SK-N-SH (cell line): ENCODE data around the gene HIRA. TPM values are rescaled to one million over a fixed set of nuclear protein-coding genes. Genes with fewer than 3 reads are reported as not detected.

Experiments
- CTCF ChIA-PET: fragments of 300-600, 350-600 bp; formaldehyde crosslinking; extraction: SDS; loops from one replicate; lab custom pipeline; 2021; lab: Yijun Ruan, JAX
- POLR2A ChIA-PET: fragments of 350-600 bp; sonication (Branson Sonifier 250); formaldehyde crosslinking; extraction: SDS; loops from one replicate; lab custom pipeline; 2020; ENCODE audit warnings: antibody characterized with exemption, inconsistent platforms; lab: Yijun Ruan, JAX
- DNase-seq: peaks from one replicate; pipeline ENCODE4 v3.0.0; 2012
- H2AFZ ChIP-seq: fragments of 200-600 bp; sonication (generic); 2 replicates; pipeline ENCODE4 v1.8.1; 2016; ENCODE audit warnings: antibody characterized with exemption, mild to moderate bottlenecking, low read depth
- H3F3A ChIP-seq: fragments of 200-600 bp; sonication (generic); replicated peaks from 2 replicates; pipeline ENCODE3; 2016; ENCODE audit warnings: antibody characterized with exemption, mild to moderate bottlenecking; ENCODE audit not compliant: insufficient read depth
- H3K27ac ChIP-seq, 2 experiments: fragments of 200-500 bp in 1 of 2; fragments of 200-600 bp in 1 of 2; sonication (Bioruptor generic) in 1 of 2; sonication (generic), shearing (Covaris generic) in 1 of 2; 2 replicates each; pipeline versions ENCODE4 v1.5.1 to v1.6.1; 2014 to 2016; ENCODE audit warnings: low read depth in 2 of 2, inconsistent platforms in 1 of 2, low read length in 1 of 2, mild to moderate bottlenecking in 1 of 2, mixed read lengths in 1 of 2
- H3K27me3 ChIP-seq: fragments of 200-600 bp; sonication (generic), shearing (Covaris generic); 2 replicates; pipeline ENCODE4 v1.6.1; 2016; ENCODE audit warnings: mixed run types; ENCODE audit not compliant: insufficient read depth
- H3K36me3 ChIP-seq, 2 experiments: fragments of 200-500 bp in 1 of 2; fragments of 200-600 bp in 1 of 2; sonication (Bioruptor generic) in 1 of 2; sonication (generic) in 1 of 2; replicated peaks in 1 of 2; 2 replicates each; pipeline versions ENCODE3 to v1.5.1; 2014 to 2016; ENCODE audit warnings: low read length in 1 of 2, mild to moderate bottlenecking in 1 of 2; ENCODE audit not compliant: insufficient read depth in 2 of 2, control insufficient read depth in 1 of 2
- H3K4me1 ChIP-seq, 2 experiments: fragments of 200-500 bp in 1 of 2; fragments of 200-600 bp in 1 of 2; sonication (Bioruptor generic) in 1 of 2; sonication (generic), shearing (Covaris generic) in 1 of 2; 2 replicates each; pipeline versions ENCODE4 v1.5.1 to v1.6.1; 2014 to 2016; ENCODE audit warnings: low read depth in 1 of 2, low read length in 1 of 2, mixed run types in 1 of 2; ENCODE audit not compliant: insufficient read depth in 2 of 2, control insufficient read depth in 1 of 2
- H3K4me2 ChIP-seq: fragments of 200-600 bp; sonication (generic), shearing (Covaris generic); 2 replicates; pipeline ENCODE4 v1.6.1; 2017; ENCODE audit warnings: mixed run types
- H3K4me3 ChIP-seq, 2 experiments: fragments of 200-500 bp in 1 of 2; fragments of 200-600 bp in 1 of 2; sonication (Bioruptor generic) in 1 of 2; sonication (generic), shearing (Covaris generic) in 1 of 2; 2 replicates each; pipeline versions ENCODE4 v1.5.1 to v1.8.1; 2014 to 2016; ENCODE audit warnings: low read depth in 2 of 2, inconsistent platforms in 1 of 2, low read length in 1 of 2, mild to moderate bottlenecking in 1 of 2, mixed read lengths in 1 of 2, moderate library complexity in 1 of 2
- H3K79me2 ChIP-seq: fragments of 200-600 bp; sonication (generic); 2 replicates; pipeline ENCODE4 v1.8.1; 2017; ENCODE audit warnings: mild to moderate bottlenecking; ENCODE audit not compliant: insufficient read depth
- H3K9ac ChIP-seq: fragments of 200-600 bp; sonication (generic); 2 replicates; pipeline ENCODE4 v1.6.1; 2017; ENCODE audit warnings: mixed run types
- H3K9me2 ChIP-seq: fragments of 200-600 bp; sonication (generic); 2 replicates; pipeline ENCODE4 v1.6.1; 2017; ENCODE audit warnings: mixed run types
- H3K9me3 ChIP-seq: fragments of 200-600 bp; sonication (generic); 2 replicates; pipeline ENCODE4 v1.6.1; 2017; ENCODE audit warnings: mixed run types, mild to moderate bottlenecking, moderate library complexity
- H4K20me1 ChIP-seq: fragments of 200-600 bp; sonication (generic); 2 replicates; pipeline ENCODE4 v1.6.1; 2017; ENCODE audit warnings: mild to moderate bottlenecking, mixed run types; ENCODE audit not compliant: insufficient read depth
- ELF1 ChIP-seq: IDR thresholded peaks from 2 replicates; pipeline ENCODE4 v1.4.0; 2012
- EP300 ChIP-seq, 2 experiments: IDR thresholded peaks; 2 replicates each; pipeline versions ENCODE4 v1.4.0 to v1.6.1; 2012; ENCODE audit warnings: borderline replicate concordance in 1 of 2, low read depth in 1 of 2, low read length in 1 of 2
- EZH2phosphoT487 ChIP-seq: fragments of 200-600 bp; sonication (generic); IDR thresholded peaks from 2 replicates; pipeline ENCODE4 v1.6.1; 2017; ENCODE audit warnings: low read depth, mixed run types, mild to moderate bottlenecking, antibody characterized with exemption, moderate library complexity, borderline replicate concordance
- FOXJ3 ChIP-seq: sonication (generic); formaldehyde crosslinking; IDR thresholded peaks from 2 replicates; pipeline ENCODE4 v1.5.1; 2020; ENCODE audit warnings: mild to moderate bottlenecking, missing genetic modification reagents
- GABPA ChIP-seq: IDR thresholded peaks from 2 replicates; pipeline ENCODE4 v1.4.0; 2012; ENCODE audit warnings: low read depth, mild to moderate bottlenecking
- MXI1 ChIP-seq: IDR thresholded peaks from 2 replicates; pipeline ENCODE4 v1.6.1; 2012; ENCODE audit warnings: mild to moderate bottlenecking, low read depth, low read length, improper control_type of control experiment
- NFIC ChIP-seq: IDR thresholded peaks from 2 replicates; pipeline ENCODE4 v1.4.0; 2012; ENCODE audit warnings: borderline replicate concordance
- PBX3 ChIP-seq: IDR thresholded peaks from 2 replicates; pipeline ENCODE4; 2012
- RFX5 ChIP-seq: IDR thresholded peaks from 2 replicates; pipeline ENCODE4 v1.6.1; 2012; ENCODE audit warnings: mild to moderate bottlenecking, improper control_type of control experiment, low read length
- TCF12 ChIP-seq: IDR thresholded peaks from 2 replicates; pipeline ENCODE4 v1.4.0; 2012
- YY1 ChIP-seq: IDR thresholded peaks from 2 replicates; pipeline ENCODE4 v1.4.0; 2012; ENCODE audit warnings: low read depth, mild to moderate bottlenecking
- WGBS: methylation state at CpG from one replicate; pipeline ENCODE4 v1.1.6; 2017; ENCODE audit warnings: low lambda C conversion rate; 5-methylcytosine and 5-hydroxymethylcytosine counted together
- polyA plus RNA-seq, 3 experiments: library from polyadenylated mRNA; depleted of rRNA; stranded (reverse); fragments of >200 nt; gene quantifications; 2 replicates each; pipeline ENCODE4 v1.2.3, GENCODE V29; 2012
- TF ChIP-seq, protein P1 (sequence below): IDR thresholded peaks from 2 replicates; pipeline ENCODE4 v1.4.0; 2012; ENCODE audit warnings: low read depth, borderline replicate concordance
- TF ChIP-seq, protein P2 (sequence below): IDR thresholded peaks from 2 replicates; pipeline ENCODE4 v1.4.0; 2012; ENCODE audit warnings: low read depth, borderline replicate concordance
- TF ChIP-seq, protein P3 (sequence below): IDR thresholded peaks from 2 replicates; pipeline ENCODE4 v1.6.1; 2012; ENCODE audit warnings: mild to moderate bottlenecking, low read depth, low read length, moderate library complexity
- TF ChIP-seq, protein P4 (sequence below): fragments of 150-350 bp; IDR thresholded peaks from 2 replicates; pipeline ENCODE4 v1.6.1; 2016; ENCODE audit warnings: mild to moderate bottlenecking, low read depth, low read length

The HIRA gene
- polyA plus RNA-seq, 1 of the 3 experiments (the other 2 are of a cell fraction): 21.0 TPM

GRCh38 chr22:19454156-19454555 lies 22.6 kb upstream of the HIRA start:
- Histone ChIP-seq H3K27me3 (no peaks in the 10 kb centered on the region), H3K79me2 (no peaks in the 10 kb centered on the region), H3K4me2 (no peak overlapping the region), H3K27ac (no peak overlapping the region), H4K20me1 (no peaks in the 10 kb centered on the region), H3K4me1 (no peaks in the 10 kb centered on the region; a peak in 1 of 4 replicates)
- no peak for DNase-seq
- TF ChIP-seq, protein P1, sequence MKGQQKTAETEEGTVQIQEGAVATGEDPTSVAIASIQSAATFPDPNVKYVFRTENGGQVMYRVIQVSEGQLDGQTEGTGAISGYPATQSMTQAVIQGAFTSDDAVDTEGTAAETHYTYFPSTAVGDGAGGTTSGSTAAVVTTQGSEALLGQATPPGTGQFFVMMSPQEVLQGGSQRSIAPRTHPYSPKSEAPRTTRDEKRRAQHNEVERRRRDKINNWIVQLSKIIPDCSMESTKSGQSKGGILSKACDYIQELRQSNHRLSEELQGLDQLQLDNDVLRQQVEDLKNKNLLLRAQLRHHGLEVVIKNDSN: no peak
- TF ChIP-seq, all 33 proteins: peak for 0
- peaks cover 61 to 82% of the 10 kb centered on the region in 2 experiments for H3K36me3 ChIP-seq
- H3F3A ChIP-seq: peaks cover 9% of the 10 kb centered on the region
- CTCF ChIA-PET: no interaction called here
- no peak overlapping the region for H2AFZ ChIP-seq
- POLR2A ChIA-PET: no interaction called here
- H3K4me3 ChIP-seq: no peak overlapping the region
- H3K9me3 ChIP-seq: no peaks in the 10 kb centered on the region
- no peaks in the 10 kb centered on the region for H3K9me2 ChIP-seq
- 82% methylated on average over 6 of the region's 6 CpGs for whole genome bisulfite sequencing
- H3K9ac ChIP-seq: no peak overlapping the region

- H3K4me2 ChIP-seq: no peak overlapping the region
- H3K9me3 ChIP-seq: no peaks in the 10 kb centered on the region
- H4K20me1 ChIP-seq: no peaks in the 10 kb centered on the region
- no peaks in the 10 kb centered on the region for H3K27me3 ChIP-seq
- peaks cover 57 to 79% of the 10 kb centered on the region in 2 experiments for H3K36me3 ChIP-seq
- TF ChIP-seq YY1: no peak
- no peak for TF ChIP-seq MXI1
- TF ChIP-seq EP300 (IDR thresholded peaks at IDR 0.05; ENCODE audit: borderline replicate concordance in 1 of 2, low read depth in 1 of 2, low read length in 1 of 2): no peak
- no peak for TF ChIP-seq ELF1
- TF ChIP-seq NFIC: no peak
- TF ChIP-seq EZH2phosphoT487: no peak
- no peak for TF ChIP-seq PBX3
- TF ChIP-seq FOXJ3 (CRISPR knock-in tag): no peak
- TF ChIP-seq TCF12: no peak
- TF ChIP-seq, protein P2, sequence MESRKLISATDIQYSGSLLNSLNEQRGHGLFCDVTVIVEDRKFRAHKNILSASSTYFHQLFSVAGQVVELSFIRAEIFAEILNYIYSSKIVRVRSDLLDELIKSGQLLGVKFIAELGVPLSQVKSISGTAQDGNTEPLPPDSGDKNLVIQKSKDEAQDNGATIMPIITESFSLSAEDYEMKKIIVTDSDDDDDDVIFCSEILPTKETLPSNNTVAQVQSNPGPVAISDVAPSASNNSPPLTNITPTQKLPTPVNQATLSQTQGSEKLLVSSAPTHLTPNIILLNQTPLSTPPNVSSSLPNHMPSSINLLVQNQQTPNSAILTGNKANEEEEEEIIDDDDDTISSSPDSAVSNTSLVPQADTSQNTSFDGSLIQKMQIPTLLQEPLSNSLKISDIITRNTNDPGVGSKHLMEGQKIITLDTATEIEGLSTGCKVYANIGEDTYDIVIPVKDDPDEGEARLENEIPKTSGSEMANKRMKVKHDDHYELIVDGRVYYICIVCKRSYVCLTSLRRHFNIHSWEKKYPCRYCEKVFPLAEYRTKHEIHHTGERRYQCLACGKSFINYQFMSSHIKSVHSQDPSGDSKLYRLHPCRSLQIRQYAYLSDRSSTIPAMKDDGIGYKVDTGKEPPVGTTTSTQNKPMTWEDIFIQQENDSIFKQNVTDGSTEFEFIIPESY: no peak
- TF ChIP-seq, protein P3, sequence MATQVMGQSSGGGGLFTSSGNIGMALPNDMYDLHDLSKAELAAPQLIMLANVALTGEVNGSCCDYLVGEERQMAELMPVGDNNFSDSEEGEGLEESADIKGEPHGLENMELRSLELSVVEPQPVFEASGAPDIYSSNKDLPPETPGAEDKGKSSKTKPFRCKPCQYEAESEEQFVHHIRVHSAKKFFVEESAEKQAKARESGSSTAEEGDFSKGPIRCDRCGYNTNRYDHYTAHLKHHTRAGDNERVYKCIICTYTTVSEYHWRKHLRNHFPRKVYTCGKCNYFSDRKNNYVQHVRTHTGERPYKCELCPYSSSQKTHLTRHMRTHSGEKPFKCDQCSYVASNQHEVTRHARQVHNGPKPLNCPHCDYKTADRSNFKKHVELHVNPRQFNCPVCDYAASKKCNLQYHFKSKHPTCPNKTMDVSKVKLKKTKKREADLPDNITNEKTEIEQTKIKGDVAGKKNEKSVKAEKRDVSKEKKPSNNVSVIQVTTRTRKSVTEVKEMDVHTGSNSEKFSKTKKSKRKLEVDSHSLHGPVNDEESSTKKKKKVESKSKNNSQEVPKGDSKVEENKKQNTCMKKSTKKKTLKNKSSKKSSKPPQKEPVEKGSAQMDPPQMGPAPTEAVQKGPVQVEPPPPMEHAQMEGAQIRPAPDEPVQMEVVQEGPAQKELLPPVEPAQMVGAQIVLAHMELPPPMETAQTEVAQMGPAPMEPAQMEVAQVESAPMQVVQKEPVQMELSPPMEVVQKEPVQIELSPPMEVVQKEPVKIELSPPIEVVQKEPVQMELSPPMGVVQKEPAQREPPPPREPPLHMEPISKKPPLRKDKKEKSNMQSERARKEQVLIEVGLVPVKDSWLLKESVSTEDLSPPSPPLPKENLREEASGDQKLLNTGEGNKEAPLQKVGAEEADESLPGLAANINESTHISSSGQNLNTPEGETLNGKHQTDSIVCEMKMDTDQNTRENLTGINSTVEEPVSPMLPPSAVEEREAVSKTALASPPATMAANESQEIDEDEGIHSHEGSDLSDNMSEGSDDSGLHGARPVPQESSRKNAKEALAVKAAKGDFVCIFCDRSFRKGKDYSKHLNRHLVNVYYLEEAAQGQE: no peak
- TF ChIP-seq, protein P1: no peak
- TF ChIP-seq RFX5: no peak
- TF ChIP-seq, protein P4, sequence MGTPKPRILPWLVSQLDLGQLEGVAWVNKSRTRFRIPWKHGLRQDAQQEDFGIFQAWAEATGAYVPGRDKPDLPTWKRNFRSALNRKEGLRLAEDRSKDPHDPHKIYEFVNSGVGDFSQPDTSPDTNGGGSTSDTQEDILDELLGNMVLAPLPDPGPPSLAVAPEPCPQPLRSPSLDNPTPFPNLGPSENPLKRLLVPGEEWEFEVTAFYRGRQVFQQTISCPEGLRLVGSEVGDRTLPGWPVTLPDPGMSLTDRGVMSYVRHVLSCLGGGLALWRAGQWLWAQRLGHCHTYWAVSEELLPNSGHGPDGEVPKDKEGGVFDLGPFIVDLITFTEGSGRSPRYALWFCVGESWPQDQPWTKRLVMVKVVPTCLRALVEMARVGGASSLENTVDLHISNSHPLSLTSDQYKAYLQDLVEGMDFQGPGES: no peak
- no peak for TF ChIP-seq GABPA
- H3K9ac ChIP-seq: no peak overlapping the region
- no peak overlapping the region for H3K27ac ChIP-seq
- DNase-seq: no peak
- WGBS: 95% methylated on average over 2 of the region's 5 CpGs
- H3K4me1 ChIP-seq: peaks cover 0 to 4% of the 10 kb centered on the region in 2 experiments; a peak in 1 of 4 replicates
- CTCF ChIA-PET: no interaction called here
- no peaks in the 10 kb centered on the region for H3K9me2 ChIP-seq
- H3K79me2 ChIP-seq: no peaks in the 10 kb centered on the region
- peaks cover 9% of the 10 kb centered on the region for H3F3A ChIP-seq
- H3K4me3 ChIP-seq: no peak overlapping the region
- H2AFZ ChIP-seq: no peak overlapping the region
- POLR2A ChIA-PET: no interaction called here
Measured at GRCh38 chr22:19453718-19454117, 22.2 kb upstream of the HIRA start.
